Measurements from ENCODE around the gene MLF2. TPM values are rescaled to one million over a fixed set of nuclear protein-coding genes. Genes with fewer than 3 reads are reported as not detected.

MLF2 gene
- total RNA-seq, 1 experiment from 2014 or later: 244 TPM

DNA sequence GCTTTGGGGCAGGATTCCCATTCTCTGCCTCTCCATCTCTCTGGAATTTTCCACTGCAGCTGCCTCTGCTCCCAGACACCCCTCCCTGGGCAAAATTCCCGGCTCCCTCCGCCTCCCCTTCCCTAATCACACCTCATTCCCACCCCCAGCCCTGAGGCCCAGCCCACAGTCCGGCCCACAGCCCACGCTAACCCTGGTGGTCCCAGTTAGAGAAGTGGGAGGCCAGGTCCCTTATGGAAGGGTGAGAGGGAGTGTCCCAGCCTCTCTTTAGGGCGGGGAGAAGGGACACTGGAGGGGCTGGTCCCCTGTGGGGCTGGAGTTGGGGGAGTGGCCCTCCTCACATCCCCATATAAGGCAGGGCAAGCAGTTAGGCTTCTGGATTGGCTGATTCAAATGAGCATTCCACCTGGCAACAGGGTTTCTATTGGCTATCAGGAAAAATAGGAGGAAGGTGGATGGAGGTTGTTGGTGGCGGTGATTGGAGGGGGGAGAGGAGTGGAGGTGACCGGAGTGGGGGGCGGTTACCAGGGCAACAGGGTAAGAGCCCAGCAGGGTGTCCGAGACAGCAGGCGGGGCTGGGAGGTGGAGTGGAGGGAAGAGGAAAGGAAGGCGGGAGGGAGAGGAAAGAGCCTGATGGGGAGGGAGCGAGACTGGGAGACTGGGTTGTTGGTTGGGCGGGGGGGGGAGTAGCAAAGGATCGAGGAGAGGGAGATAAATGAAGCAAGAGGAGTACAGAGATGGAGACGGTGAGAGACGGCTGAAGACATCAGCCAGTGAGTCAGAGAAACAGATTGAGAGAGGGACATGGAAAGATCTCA lies 11.3 kb upstream of the MLF2 start:
- H4K20me1 ChIP-seq (ENCODE audit: control insufficient read depth, insufficient read depth, insufficient read length): no peaks in the 10 kb centered on the region
- H2BK12ac ChIP-seq (ENCODE audit: insufficient read length, low read depth, low read length): no peak overlapping the region

More for the DNA sequence above, 11.3 kb upstream of the MLF2 start:
- no peak overlapping the region for H3K23ac ChIP-seq (ENCODE audit: insufficient read length, low read depth, low read length)
- Mint-ChIP-seq H3K27ac (peak overlapping the region; percentile 88 to 93 (median 92)), H3K9me3 (no peaks in the 10 kb centered on the region), H3K4me3 (peak overlapping the region; percentile 34 to 69), H3K36me3 (ENCODE audit: insufficient read depth in 1 of 3, low read depth in 3 of 3) (peaks cover 4 to 5% (median 4%) of the 10 kb centered on the region in 3 experiments), H3K27me3 (ENCODE audit: low read depth) (peaks cover 3% of the 10 kb centered on the region), H3K4me1 (peaks cover 48 to 64% of the 10 kb centered on the region in 2 experiments)
- H4K8ac ChIP-seq (replicated peaks; ENCODE audit: insufficient read length, low read depth, low read length): no peak overlapping the region
- no CpG with 5 or more reads among the region's 16 CpGs for WGBS (ENCODE audit: extremely low coverage, insufficient read length, low lambda C conversion rate)
- no peak overlapping the region for H3T11ph ChIP-seq (ENCODE audit: low read length)
- peaks cover 27% of the 10 kb centered on the region for H3K23me2 ChIP-seq (ENCODE audit: insufficient read length, low read depth, low read length, poor library complexity, severe bottlenecking)
- no peak overlapping the region for H2BK5ac ChIP-seq (ENCODE audit: insufficient read length, low read length)
- H2BK20ac ChIP-seq (ENCODE audit: low read depth, low read length, poor library complexity, severe bottlenecking): no peak overlapping the region
- no peak overlapping the region for H3K9ac ChIP-seq (ENCODE audit: extremely low read depth, insufficient read length, low read length)
- H3K79me1 ChIP-seq (ENCODE audit: insufficient read depth, low read depth, low read length, poor library complexity, severe bottlenecking): no peaks in the 10 kb centered on the region
- no peaks in the 10 kb centered on the region for H3K9me3 ChIP-seq (ENCODE audit: control insufficient read depth, low read depth, low read length)
- H3K4me2 ChIP-seq (ENCODE audit: insufficient read depth, insufficient read length, low read length): peak overlapping the region; percentile 8
- H2AK5ac ChIP-seq (ENCODE audit: insufficient read length, low read length): no peak overlapping the region
- H4K5ac ChIP-seq (ENCODE audit: insufficient read length, low read depth, low read length): no peak overlapping the region
- H3K27me3 ChIP-seq (ENCODE audit: insufficient read depth, low read length): no peaks in the 10 kb centered on the region
- H2BK120ac ChIP-seq (ENCODE audit: low read depth, low read length, poor library complexity, severe bottlenecking): peak overlapping the region; percentile 41
- H3K4me1 ChIP-seq (ENCODE audit: insufficient read depth, low read length): peaks cover 13% of the 10 kb centered on the region
- peaks cover 11% of the 10 kb centered on the region; the same call in 1 of the 2 replicates for H3K79me2 ChIP-seq (ENCODE audit: insufficient read depth, low read length)
- no peak overlapping the region for H3K27ac ChIP-seq (ENCODE audit: insufficient read length, low read depth, low read length)
- no peak overlapping the region for H4K91ac ChIP-seq (ENCODE audit: insufficient read length, low read depth, low read length)
- H2BK15ac ChIP-seq (ENCODE audit: low read depth, low read length): no peak overlapping the region
- no peak overlapping the region for H3K56ac ChIP-seq (ENCODE audit: insufficient read length, low read depth, low read length)
- peak overlapping the region; percentile 85 for H3K18ac ChIP-seq (ENCODE audit: insufficient read length, low read depth, low read length)
- DNase-seq: peak; percentile 100
- H3K14ac ChIP-seq (ENCODE audit: insufficient read depth, low read length): peak overlapping the region; percentile 77; the same call in 1 of the 2 replicates
- TF ChIP-seq, protein P1, sequence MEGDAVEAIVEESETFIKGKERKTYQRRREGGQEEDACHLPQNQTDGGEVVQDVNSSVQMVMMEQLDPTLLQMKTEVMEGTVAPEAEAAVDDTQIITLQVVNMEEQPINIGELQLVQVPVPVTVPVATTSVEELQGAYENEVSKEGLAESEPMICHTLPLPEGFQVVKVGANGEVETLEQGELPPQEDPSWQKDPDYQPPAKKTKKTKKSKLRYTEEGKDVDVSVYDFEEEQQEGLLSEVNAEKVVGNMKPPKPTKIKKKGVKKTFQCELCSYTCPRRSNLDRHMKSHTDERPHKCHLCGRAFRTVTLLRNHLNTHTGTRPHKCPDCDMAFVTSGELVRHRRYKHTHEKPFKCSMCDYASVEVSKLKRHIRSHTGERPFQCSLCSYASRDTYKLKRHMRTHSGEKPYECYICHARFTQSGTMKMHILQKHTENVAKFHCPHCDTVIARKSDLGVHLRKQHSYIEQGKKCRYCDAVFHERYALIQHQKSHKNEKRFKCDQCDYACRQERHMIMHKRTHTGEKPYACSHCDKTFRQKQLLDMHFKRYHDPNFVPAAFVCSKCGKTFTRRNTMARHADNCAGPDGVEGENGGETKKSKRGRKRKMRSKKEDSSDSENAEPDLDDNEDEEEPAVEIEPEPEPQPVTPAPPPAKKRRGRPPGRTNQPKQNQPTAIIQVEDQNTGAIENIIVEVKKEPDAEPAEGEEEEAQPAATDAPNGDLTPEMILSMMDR (conservative IDR thresholded peaks at IDR 0.05): no peak
- no peak overlapping the region for H2AFZ ChIP-seq (ENCODE audit: low read length)
- no peak overlapping the region; the same call in 1 of the 2 replicates for H3K4ac ChIP-seq (ENCODE audit: low read depth, low read length)

All from H9 (cell line).